MM.1S (cell line): ENCODE results near the gene PPP1R7.

Experiments used
- CTCF ChIP-seq: fragments of 300-600 bp; sonication (generic); IDR thresholded peaks from 2 replicates; pipeline ENCODE4 v1.5.1; 2016; ENCODE audit warnings: antibody characterized with exemption, low read length, mixed read lengths
- EZH2 ChIP-seq: fragments of 300-600 bp; sonication (generic); optimal IDR thresholded peaks from 2 replicates; pipeline ENCODE3; 2017; ENCODE audit warnings: low read depth, mild to moderate bottlenecking, antibody characterized with exemption, low read length, mixed read lengths
- EZH2phosphoT487 ChIP-seq: fragments of 300-600 bp; sonication (generic); IDR thresholded peaks from 2 replicates; pipeline ENCODE4 v1.6.1; 2018; ENCODE audit warnings: antibody characterized with exemption, low read length

- TF ChIP-seq EZH2phosphoT487 (no peak), CTCF (no peak), EZH2 (no peak)
These were observed 4.0 kb upstream of the PPP1R7 start for GRCh38 chr2:241146286-241146685.
